ENCODE measurements around the gene XK.

Gene XK

DNA sequence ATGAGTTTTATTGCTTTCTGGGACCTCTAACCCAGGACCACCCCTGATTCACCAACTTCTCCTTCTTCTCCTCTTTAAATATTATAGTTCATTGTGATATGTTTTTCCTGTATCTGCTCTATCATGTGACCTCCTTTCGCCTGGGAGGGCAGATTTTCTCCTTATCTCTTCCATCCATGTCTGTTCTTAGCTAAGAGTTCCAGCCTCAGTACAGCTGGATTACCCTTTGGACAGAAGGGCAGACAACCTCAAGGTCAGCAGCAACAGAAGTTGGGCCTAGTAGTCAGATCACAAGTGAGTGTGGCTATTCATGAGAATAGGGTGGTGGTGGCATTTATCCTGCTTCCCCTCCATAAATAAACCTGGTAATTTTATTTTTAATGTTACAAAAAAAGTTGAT lies 5.7 kb upstream of the XK start:
- no peak for FAIRE-seq

DNA sequence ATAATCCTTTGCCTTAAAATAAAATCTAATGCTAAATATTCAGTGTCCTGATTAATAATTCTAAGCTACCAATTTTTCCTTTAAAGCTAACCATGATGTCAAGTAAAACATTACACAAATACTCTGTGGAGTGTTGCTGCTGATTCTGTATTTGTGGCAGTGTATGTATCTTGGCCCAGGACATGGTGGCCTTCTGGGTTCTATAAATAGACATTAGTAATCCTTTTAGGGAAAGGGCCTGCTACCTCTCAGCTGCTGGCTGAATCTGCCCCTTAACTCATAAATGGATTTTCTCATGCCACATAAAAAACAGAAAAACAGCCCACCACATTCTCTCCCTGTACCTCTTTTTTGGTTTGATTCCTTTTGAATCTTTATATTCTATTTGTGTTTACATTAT lies 1.2 kb upstream of the XK start:
- FAIRE-seq: no peak

DNA sequence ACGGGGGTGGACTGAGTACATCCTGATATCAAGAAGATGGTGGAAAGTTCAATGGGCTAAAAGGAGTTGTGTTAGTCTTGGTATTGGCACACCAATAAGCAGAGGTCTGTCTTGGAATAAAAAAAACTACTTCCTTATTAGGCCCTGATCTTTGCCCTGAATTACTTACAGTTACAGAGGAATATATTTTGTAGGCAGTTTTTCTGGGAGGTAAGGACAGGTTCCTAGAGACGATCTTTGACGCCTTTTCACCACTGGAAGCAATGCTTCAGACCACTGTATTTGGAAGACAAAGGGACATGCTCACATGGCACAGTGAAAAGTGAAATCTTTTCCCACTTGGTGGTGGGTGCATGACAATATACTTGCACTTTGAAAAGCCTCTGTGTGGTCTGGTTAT lies 618 bp upstream of the XK start:
- FAIRE-seq: no peak

DNA sequence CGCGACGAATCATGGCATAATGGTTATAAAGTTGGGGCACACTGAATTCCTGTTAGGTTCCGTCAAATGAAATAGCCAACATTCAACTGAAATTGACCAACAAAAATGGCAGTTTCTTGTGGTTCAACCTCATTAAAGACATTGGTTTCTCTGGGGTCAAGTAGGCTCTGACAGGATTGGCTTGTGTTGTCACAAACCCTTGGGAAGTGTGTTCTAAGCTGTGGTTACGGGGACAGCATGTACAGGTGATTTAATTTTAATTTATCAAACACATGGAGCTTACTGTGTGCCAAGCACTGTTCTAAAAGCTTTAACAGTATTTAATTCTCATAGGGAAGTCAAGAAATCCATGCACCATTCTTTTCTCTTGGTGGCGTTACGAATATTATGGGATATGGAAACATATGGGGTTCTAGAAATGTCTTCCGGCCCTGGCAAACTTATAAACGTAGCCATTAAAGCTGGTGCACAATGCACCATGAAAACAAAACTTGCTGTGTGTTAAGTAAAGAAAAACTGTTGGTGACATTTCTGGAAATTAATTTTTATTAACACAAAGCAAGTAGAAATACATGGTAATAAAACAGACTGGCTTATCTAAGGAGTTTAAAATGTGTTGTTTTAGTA lies 891 bp downstream of the XK start:
- no peak for FAIRE-seq

DNA sequence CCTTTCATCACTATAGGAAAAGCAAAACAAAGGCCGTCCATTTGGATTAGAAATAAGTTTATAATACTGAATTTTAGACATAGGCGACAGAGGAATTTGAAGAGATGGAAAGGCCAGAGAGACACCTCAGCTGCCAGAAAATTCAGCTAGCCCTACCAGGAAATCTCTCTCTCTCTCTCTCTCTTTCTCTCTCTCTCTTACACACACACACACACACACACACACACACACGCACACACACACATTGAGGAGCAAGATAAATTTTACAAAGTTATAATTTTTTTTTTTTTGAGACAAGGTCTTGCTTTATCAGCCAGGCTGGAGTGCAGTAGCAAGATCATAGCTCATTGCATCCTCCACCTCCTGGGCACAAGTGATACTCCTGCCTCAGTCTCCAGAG lies 1.4 kb downstream of the XK start:
- no peak for FAIRE-seq

DNA sequence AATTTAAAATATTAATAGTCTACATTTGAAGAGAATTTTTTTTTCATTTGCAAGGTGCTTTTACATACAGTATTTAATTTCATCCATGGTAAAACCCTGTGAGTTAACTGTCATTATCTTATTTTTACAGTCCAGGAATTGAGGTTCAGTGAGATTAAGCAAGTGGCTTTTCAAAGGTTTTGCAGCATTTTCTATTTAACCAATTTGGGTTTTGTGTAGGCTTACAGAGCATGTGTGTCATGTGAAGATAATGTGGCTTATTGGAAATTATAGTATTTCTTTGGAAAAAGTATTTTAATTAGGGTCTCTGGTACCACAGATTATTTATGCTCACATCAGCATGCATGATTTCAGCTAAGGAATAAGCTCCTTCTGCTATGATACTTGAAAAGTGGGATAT lies 4.5 kb downstream of the XK start:
- no peak for FAIRE-seq

DNA sequence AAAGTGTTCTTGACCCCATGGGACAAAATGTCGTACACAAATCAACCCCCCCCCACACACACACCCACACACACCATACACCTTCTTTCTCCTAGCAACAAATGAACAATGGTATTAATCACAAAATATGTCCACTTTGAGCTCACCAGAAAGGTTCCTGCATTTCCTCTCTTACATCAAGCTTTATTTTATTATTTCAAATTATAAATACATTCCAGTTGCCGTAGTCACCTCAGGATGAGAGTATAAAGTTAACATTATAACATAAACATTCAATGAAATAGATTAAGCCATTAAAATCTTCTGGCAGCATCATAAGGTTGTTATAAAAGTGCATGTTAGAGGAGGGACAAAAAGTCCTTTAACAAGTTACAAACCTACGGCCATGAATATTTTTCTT lies 7.3 kb downstream of the XK start:
- no peak for FAIRE-seq

GRCh38 chrX:37697169-37697760 lies 11.7 kb downstream of the XK start:
- no peak for FAIRE-seq

GRCh38 chrX:37701588-37701987 lies 16.0 kb downstream of the XK start:
- FAIRE-seq: no peak

DNA sequence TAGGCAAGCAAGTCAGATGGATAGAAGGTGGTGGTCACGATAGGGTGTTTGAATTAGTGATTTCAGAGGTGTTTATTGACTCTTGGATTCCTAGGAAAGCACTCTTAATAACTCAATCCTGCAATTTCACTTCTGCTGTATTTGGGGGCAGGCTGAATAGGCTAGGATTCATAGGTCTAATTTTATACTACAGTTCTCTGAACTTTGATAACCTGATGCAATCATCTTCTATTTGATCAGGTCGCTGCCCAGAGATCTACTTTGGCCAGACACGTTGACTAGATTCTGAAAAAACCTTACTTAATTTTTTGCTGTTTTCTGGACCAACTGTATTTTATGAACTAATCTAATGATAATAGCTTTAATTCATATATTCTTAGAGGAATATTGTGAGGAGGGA lies 26.4 kb downstream of the XK start:
- FAIRE-seq: no peak

DNA sequence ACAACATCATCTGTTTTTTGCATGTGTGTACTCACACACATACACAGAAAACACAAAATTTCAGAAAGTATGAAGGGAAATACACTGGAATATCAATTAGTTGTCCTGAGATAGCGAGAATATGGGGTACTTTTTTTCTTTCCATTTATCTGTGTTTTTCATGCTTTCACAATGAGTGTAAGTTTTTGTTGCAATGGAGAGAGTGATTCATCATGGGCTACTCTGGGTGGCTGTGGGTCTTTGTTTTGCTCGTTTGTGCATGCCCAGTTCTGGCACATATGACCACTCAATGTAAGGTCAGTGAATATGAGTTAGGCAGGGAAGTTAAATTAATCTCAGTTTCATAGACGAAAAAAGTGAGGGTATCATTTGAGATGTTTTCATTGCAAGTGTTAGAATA lies 26.9 kb downstream of the XK start:
- FAIRE-seq: no peak

GRCh38 chrX:37714479-37714878 lies 28.9 kb downstream of the XK start:
- FAIRE-seq: no peak

DNA sequence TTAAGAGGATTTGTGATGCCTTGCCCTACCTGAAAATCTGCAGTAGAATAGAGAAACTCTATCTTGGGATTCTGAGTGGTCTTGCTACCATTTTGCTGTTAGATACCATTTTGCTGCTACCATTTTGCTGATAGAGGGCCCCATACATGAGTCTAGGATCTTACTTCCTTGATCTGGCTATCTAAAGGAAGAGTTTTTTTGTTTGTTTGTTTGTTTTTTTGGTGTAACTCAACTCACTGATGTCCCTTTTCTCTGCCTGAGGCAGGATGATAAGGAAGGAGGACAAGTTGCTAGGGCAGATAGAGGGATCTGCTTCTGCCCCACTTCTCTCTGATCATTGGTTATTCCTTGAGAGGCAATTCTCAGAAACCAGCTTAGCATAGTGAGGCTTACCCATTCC lies 31.0 kb downstream of the XK start:
- FAIRE-seq: no peak

DNA sequence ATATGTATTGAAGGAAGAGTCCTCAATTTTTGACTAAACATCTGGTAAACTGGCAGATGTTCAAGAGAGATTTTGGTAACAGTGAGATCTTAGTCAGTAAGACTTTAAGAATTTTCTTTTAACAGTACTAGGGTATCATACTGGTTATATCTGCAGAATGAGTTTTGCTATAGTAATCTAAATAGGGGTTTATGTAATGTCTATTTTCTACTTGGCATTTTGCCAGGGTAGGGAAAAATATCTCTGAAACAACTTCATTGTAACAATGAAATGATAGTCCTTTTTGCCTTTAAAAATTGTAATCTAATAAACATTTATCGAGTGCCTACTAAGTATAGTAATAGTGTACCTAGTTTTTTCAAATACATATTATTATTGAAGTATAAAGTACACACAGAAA lies 32.1 kb downstream of the XK start:
- FAIRE-seq: no peak

- no peak for FAIRE-seq
Observed at GRCh38 chrX:37722595-37722994, 37.0 kb downstream of the XK start.

- FAIRE-seq: no peak
Observed at GRCh38 chrX:37726346-37726745, 40.8 kb downstream of the XK start.

GRCh38 chrX:37745354-37745753 lies 59.8 kb downstream of the XK start:
- peak; percentile 98 for FAIRE-seq

- no peak for FAIRE-seq
Observed at GRCh38 chrX:37745835-37746217, 60.2 kb downstream of the XK start.

GRCh38 chrX:37746218-37746941 lies 60.8 kb downstream of the XK start:
- no peak for FAIRE-seq

- no peak for FAIRE-seq
Observed at GRCh38 chrX:37746951-37747350, 61.4 kb downstream of the XK start.

DNA sequence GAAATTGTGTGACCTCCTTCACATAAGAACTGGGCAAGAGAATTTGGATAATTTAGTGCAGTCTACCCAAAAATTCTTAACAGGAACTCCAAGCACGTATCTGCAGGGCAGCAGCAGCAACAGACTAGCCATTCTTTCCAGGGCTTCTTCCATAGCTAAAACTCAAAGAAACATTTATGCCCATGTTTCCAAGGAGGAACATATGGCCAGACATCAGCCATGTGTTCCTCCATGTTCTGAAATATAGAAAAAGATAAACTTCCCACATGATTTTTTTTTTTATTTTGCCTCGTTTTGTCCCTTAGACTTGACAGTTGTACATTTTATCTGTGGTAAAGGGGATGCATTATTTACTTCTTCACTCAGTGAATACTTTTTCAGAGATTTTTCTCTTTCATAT lies 66.7 kb downstream of the XK start:
- FAIRE-seq: no peak

GRCh38 chrX:37752936-37753335 lies 67.3 kb downstream of the XK start:
- FAIRE-seq: no peak

GRCh38 chrX:37753384-37753783 lies 67.8 kb downstream of the XK start:
- no peak for FAIRE-seq

DNA sequence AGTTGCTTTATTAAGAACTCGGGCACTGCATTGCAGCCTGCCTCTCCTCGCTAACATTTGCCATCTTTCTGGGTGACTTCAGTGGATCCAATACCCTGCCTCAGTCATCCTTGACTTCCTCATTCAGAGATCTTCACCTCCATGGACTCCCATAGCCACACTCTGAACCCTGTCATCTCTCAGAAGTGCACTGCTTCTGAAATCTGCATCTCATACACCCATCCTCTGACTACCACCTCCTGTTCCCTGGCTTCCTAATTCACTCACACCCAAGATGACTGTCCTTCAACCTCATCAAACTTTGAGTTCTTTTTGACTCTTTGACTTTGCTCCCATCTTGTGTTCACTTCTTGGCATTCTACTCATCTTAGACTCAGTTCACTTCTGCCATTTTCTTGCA lies 68.9 kb downstream of the XK start:
- no peak for FAIRE-seq

GRCh38 chrX:37755025-37755424 lies 69.4 kb downstream of the XK start:
- no peak for FAIRE-seq

All from islet of Langerhans (tissue), 1 donor.